AG04449 (cell line): ENCODE measurements around the gene SUPT20HL2.
"Not testable (repeated sequence)": the region's sequence is repeated elsewhere in the genome, so short reads cannot be mapped to it uniquely, and the experiment has no call there.

Experiments used
- CTCF ChIA-PET: fragments of 350-600 bp; formaldehyde crosslinking; extraction: SDS; loops from one replicate; lab custom pipeline; 2021; ENCODE audit warnings: antibody characterized with exemption; lab: Yijun Ruan, JAX
- POLR2A ChIA-PET: fragments of 400-600, 350-600 bp; formaldehyde crosslinking; extraction: SDS; loops from one replicate; lab custom pipeline; 2020; ENCODE audit warnings: antibody characterized with exemption, inconsistent platforms; lab: Yijun Ruan, JAX
- DNase-seq: peaks from one replicate; pipeline ENCODE4 v3.0.0-alpha.2; 2010; ENCODE audit warnings: low read depth, low spot score
- H3K4me3 ChIP-seq: 2 replicates; pipeline ENCODE4 v1.5.1; 2011; ENCODE audit warnings: low read depth, mild to moderate bottlenecking, control low read depth, low read length
- CTCF ChIP-seq: IDR thresholded peaks from one replicate; pipeline ENCODE4 v1.5.1; 2011; ENCODE audit warnings: mild to moderate bottlenecking, moderate library complexity, low read length, control low read depth, inconsistent platforms; ENCODE audit not compliant: insufficient read depth; ENCODE audit errors: missing control alignments

The SUPT20HL2 gene

GRCh38 chrX:24316111-24316510, 2.2 kb upstream of the SUPT20HL2 start:
- POLR2A ChIA-PET = no interaction called here
- H3K4me3 ChIP-seq = no peak overlapping the region
- no peak for TF ChIP-seq CTCF
- CTCF ChIA-PET = no interaction called here
- DNase-seq = no peak

DNA sequence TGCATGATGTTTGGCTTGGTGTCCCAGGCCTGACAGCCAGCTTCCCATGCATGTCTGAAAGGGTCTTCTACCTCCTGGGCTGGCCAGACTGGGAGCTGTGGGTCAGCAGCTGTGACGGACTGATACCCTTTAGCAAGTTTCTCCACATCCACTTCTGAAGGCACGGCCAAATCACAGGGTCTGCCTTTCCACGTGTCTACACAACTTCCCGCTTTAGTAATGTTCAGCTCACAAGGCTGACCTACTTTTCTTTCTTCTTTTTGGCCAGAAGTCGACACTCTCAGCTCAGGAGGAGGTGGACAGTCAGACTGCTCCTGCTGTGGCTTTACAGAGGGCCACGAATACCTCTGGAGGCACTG, 1.6 kb downstream of the SUPT20HL2 start:
- POLR2A ChIA-PET, CTCF ChIA-PET, H3K4me3 ChIP-seq, DNase-seq: not testable (repeated sequence)

GRCh38 chrX:24311507-24312248, 2.2 kb downstream of the SUPT20HL2 start:
- POLR2A ChIA-PET = not testable (repeated sequence)

GRCh38 chrX:24310916-24311315, 3.0 kb downstream of the SUPT20HL2 start:
- H3K4me3 ChIP-seq, DNase-seq, POLR2A ChIA-PET: not testable (repeated sequence)
- CTCF ChIA-PET = interaction anchor here (1.6 kb wide), 1 partner anchor 16 kb away, joined by 3 read pairs; no protein-coding TSS in a partner anchor

More at GRCh38 chrX:24311507-24312248, 2.2 kb downstream of the SUPT20HL2 start:
- DNase-seq, H3K4me3 ChIP-seq: not testable (repeated sequence)
- CTCF ChIA-PET = interaction anchor here (1.6 kb wide), 1 partner anchor 17 kb away, joined by 3 read pairs; no protein-coding TSS in a partner anchor

DNA sequence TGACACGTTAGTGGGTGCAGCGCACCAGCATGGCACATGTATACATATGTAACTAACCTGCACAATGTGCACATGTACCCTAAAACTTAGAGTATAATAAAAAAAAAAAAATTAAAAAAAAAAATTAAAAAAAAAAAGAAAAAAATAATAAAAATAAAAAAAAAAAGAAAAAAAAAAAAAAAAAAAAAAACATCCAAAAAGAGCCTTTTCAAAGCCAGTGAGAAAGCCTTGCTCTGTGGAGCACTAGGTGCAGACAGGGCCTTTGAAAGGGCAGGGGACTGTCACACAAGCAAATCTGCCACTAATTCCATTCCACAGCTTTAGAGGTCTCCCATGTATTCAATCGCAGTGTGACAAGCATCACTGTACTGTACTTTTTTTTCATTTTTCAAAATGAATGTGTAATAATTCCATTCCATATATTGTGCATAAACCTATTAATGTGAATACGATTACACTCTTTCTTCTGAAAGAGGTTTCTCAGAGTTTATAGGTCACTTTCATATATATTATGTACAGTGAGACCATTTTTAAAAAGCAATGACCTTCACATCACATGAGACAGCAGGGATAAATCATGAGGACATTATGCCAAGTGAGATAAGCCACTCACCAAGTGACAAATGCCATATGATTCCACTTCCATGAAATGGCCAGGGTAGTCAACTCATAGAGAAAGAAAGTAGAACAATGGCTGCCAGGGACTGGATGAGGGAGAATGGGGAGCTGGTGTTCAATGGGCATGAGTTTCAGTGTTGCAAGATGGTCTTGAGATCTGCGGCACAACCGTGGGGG, 4.1 kb downstream of the SUPT20HL2 start:
- POLR2A ChIA-PET, H3K4me3 ChIP-seq, DNase-seq: not testable (repeated sequence)
- CTCF ChIA-PET = interaction anchor here (1.6 kb wide), 1 partner anchor 15 kb away, joined by 3 read pairs; no protein-coding TSS in a partner anchor

DNA sequence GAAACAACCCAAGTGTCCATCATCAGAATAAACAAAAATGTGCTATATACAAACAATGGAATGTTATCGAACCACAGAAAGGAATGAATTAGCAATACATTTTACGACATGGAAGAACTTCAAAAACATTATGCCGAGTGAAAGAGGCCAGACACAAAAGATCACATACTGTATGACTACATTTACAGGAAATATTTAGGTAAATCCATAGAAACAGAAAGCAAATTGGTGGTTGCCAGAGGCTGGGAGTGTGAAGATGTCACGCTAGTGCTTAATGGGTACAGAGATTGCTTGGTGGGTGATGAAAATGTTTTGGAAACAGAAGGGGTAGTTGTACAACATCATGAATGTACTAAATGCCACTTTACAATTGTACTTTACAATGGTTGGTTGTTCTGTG, 5.1 kb downstream of the SUPT20HL2 start:
- POLR2A ChIA-PET, DNase-seq, H3K4me3 ChIP-seq, CTCF ChIA-PET: not testable (repeated sequence)

DNA sequence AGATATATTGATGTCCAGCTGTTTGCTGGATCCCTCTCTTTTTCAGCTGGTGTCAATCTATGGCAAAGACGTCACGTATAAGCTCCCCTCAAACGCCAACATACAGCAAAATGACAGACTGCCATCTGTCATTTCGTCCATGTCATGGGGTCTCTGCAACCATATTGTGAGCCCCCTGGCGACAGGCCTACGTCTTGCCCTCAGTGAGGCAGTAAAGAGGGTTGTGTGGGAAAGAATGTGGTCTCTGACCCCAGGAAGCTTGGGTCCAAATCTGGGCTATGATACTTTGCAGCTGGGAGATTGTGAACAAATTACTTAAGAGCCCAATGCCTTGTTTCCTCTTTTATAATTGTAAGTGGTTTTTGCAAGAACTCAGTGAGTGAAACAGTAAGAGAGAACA, 7.4 kb downstream of the SUPT20HL2 start:
- TF ChIP-seq CTCF = no peak
- ChIA-PET POLR2A (no interaction called here), CTCF (interaction anchor here (2.1 kb wide), 1 partner anchor 11 kb away, joined by 9 read pairs; no protein-coding TSS in a partner anchor)
- H3K4me3 ChIP-seq = no peak overlapping the region
- no peak for DNase-seq

DNA sequence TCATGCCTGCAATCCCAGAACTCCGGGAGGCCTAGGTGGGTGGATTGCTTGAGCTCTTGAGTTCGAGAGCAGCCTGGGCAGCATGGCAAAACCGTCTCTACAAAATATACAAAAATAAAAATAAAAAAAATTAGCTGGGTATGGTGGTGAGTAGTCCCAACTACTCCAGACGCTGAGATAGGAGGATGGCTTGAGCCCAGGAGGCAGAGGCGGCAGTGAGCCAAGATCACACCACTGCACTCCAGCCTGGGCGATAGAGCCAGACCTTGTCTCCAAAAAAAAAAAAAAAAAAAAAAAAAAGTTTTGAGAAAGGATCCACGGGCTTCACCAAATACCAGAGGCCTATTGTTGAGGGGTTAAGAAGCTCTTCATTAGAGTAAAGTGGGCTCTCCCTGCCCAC, 8.0 kb downstream of the SUPT20HL2 start:
- ChIA-PET POLR2A (no interaction called here), CTCF (interaction anchor here (2.1 kb wide), 1 partner anchor 11 kb away, joined by 9 read pairs; no protein-coding TSS in a partner anchor)
- TF ChIP-seq CTCF = no peak
- DNase-seq = no peak
- no peak overlapping the region for H3K4me3 ChIP-seq
